Body of pancreas (tissue), 4 donors: ENCODE data around the gene COP1. TPM values are rescaled to one million over a fixed set of nuclear protein-coding genes. Genes with fewer than 3 reads are reported as not detected.

Source experiments
- ATAC-seq: fragments of 150-250 bp; one replicate; pipeline ENCODE4 v1.9.1; 2016
- DNase-seq, 4 donors: peaks; one replicate each; pipeline ENCODE4 v3.0.0-alpha.2; 2019
- H3K27ac ChIP-seq, 4 donors: fragments of 200-600 bp; sonication (generic); 1 replicate in 3 of 4; 2 replicates in 1 of 4; pipeline versions ENCODE4 v1.5.1 to v1.6.1; 2016 to 2019; ENCODE audit warnings: mild to moderate bottlenecking in 1 of 4, mixed read lengths in 1 of 4, moderate library complexity in 1 of 4
- H3K27me3 ChIP-seq, 2 donors: fragments of 200-600 bp; sonication (generic); one replicate each; pipeline ENCODE4 v1.6.0; 2016; ENCODE audit warnings: mild to moderate bottlenecking in 1 of 2
- H3K36me3 ChIP-seq, 2 donors: fragments of 200-600 bp; sonication (generic); replicated peaks in 1 of 2; 2 replicates each; pipeline ENCODE4 v1.5.1; 2016; ENCODE audit warnings: low read depth in 2 of 2; ENCODE audit not compliant: insufficient read depth in 1 of 2
- H3K4me1 ChIP-seq: fragments of 200-600 bp; sonication (generic); one replicate; pipeline ENCODE4 v1.6.0; 2016
- H3K4me3 ChIP-seq, 2 donors: fragments of 200-600 bp; sonication (generic); 1 replicate in 1 of 2; 2 replicates in 1 of 2; pipeline ENCODE4 v1.5.1; 2016 to 2019
- H3K9me3 ChIP-seq, 3 donors: fragments of 200-600 bp; sonication (generic); 1 replicate in 2 of 3; 2 replicates in 1 of 3; pipeline ENCODE4 v1.5.1; 2016
- POLR2A ChIP-seq, 3 donors: fragments of 450-650 bp; IDR thresholded peaks; one replicate each; pipeline ENCODE4 v1.6.1; 2016; ENCODE audit warnings: antibody characterized with exemption in 3 of 3, mild to moderate bottlenecking in 2 of 3
- WGBS, 2 donors: methylation state at CpG; one replicate each; pipeline ENCODE4 v1.1.5; 2017; 5-methylcytosine and 5-hydroxymethylcytosine counted together
- intact Hi-C: fragments of 100-400 bp; cut with DNase I; formaldehyde crosslinking; loops from one replicate; pipeline ENCODE4 v1.15.1; 2023
- total RNA-seq, 2 donors: library from RNA; depleted of rRNA; stranded (reverse); fragments of >200 nt; gene quantifications; one replicate each; pipeline ENCODE4 v1.1.0, GENCODE V29; 2016
- TF ChIP-seq, protein P1 (sequence below), 7 experiments: fragments of 450-650 bp in 4 of 7; fragments of 200-600 bp in 3 of 7; sonication (generic) in 3 of 7; IDR thresholded peaks; one replicate each; pipeline ENCODE4 v1.5.1; 2016 to 2019; ENCODE audit warnings: antibody characterized with exemption in 7 of 7

Gene COP1
- total RNA-seq, 2 donors from 2014 or later, result 36.6 to 45.8 TPM

DNA sequence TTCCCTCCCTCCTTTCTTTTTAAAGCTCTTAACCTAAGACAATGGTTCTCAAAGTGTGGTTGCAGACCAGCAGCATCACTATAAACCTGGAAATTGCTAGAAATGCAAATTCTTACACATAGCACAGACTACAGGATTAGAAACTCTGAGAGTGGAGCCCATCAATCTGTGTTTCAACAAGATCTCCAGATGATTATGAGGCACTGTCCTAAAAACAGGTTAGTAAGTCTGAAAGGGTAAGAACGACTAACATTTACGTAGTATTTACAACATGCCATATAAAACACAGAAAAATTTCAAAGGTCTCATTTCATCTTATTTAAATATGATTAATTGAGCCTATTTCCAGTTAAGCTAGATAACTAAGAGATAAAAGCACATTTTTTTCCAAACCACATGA is 138.8 kb downstream of the COP1 start:
- Histone ChIP-seq H3K4me3 (no peak overlapping the region), H3K36me3 (no peaks in the 10 kb centered on the region), H3K4me1 (no peaks in the 10 kb centered on the region), H3K9me3 (no peaks in the 10 kb centered on the region), H3K27ac (no peak overlapping the region), H3K27me3 (no peaks in the 10 kb centered on the region)
- no peak for TF ChIP-seq POLR2A (IDR thresholded peaks at IDR 0.05)
- TF ChIP-seq, protein P1, sequence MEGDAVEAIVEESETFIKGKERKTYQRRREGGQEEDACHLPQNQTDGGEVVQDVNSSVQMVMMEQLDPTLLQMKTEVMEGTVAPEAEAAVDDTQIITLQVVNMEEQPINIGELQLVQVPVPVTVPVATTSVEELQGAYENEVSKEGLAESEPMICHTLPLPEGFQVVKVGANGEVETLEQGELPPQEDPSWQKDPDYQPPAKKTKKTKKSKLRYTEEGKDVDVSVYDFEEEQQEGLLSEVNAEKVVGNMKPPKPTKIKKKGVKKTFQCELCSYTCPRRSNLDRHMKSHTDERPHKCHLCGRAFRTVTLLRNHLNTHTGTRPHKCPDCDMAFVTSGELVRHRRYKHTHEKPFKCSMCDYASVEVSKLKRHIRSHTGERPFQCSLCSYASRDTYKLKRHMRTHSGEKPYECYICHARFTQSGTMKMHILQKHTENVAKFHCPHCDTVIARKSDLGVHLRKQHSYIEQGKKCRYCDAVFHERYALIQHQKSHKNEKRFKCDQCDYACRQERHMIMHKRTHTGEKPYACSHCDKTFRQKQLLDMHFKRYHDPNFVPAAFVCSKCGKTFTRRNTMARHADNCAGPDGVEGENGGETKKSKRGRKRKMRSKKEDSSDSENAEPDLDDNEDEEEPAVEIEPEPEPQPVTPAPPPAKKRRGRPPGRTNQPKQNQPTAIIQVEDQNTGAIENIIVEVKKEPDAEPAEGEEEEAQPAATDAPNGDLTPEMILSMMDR (IDR thresholded peaks at IDR 0.05), result no peak
- intact Hi-C loops, result no loop called here
- ATAC-seq, result no peak
- no peak for DNase-seq
- 22 to 49% methylated on average over 2 of the region's 2 CpGs for WGBS, 2 donors

DNA sequence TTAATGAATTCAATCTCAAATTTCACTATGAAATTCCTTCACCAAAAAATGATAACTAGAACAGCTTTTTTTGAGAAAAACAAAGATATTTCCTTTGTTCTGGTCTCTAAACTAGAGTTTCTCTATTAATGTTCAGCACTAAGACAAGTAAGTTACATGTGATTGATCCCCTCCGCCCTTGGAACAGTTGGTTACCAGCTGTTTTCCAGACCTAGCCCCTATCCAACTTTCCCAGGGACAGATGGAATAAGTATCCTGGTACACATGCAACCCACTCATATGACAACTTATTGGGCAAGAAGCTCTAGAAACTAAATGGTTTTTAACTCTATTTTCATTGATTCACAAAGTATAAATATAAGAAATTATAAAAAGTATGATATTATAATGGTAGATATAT is 140.4 kb downstream of the COP1 start:
- H3K4me1 ChIP-seq, result no peaks in the 10 kb centered on the region
- 44 to 48% methylated on average over 1 of the region's 1 CpG for WGBS, 2 donors
- DNase-seq, result peak in 3 of 4 donors; percentile 16 to 41 (median 17)
- H3K36me3 ChIP-seq, result no peaks in the 10 kb centered on the region
- no peak overlapping the region for H3K4me3 ChIP-seq
- no peak for ATAC-seq
- H3K27ac ChIP-seq, result no peak overlapping the region
- no peaks in the 10 kb centered on the region for H3K27me3 ChIP-seq
- H3K9me3 ChIP-seq, result no peaks in the 10 kb centered on the region
- intact Hi-C loops, result no loop called here
- TF ChIP-seq, protein P1 (IDR thresholded peaks at IDR 0.05), result no peak
- no peak for TF ChIP-seq POLR2A (IDR thresholded peaks at IDR 0.05)

DNA sequence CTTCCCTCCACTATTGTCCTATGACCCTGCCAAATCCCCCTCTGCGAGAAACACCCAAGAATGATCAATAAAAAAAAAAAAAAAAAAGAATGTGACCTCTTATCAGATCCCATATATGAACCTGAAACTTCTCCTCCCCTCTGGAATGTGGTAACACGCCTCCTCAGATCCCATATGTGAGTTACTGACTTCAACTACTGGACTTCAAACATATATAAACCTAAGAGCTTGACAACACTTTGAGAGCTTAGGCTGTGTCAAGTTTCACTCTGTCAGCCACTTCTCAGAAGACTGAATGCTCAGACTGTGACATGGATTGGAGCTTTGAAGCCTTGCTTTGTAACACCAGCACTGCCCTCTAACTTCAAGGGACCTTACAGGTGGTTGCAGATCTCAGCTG is 148.4 kb downstream of the COP1 start:
- ATAC-seq (no peak), DNase-seq (no peak)
- no peak overlapping the region for H3K27ac ChIP-seq
- H3K27me3 ChIP-seq, result no peaks in the 10 kb centered on the region
- H3K36me3 ChIP-seq, result no peaks in the 10 kb centered on the region
- no peak overlapping the region for H3K4me3 ChIP-seq
- H3K9me3 ChIP-seq, result no peaks in the 10 kb centered on the region
- 57 to 71% methylated on average over 2 of the region's 2 CpGs for WGBS, 2 donors
- intact Hi-C loops, result no loop called here
- no peaks in the 10 kb centered on the region for H3K4me1 ChIP-seq
- TF ChIP-seq, protein P1 (IDR thresholded peaks at IDR 0.05), result no peak
- no peak for TF ChIP-seq POLR2A (IDR thresholded peaks at IDR 0.05)

DNA sequence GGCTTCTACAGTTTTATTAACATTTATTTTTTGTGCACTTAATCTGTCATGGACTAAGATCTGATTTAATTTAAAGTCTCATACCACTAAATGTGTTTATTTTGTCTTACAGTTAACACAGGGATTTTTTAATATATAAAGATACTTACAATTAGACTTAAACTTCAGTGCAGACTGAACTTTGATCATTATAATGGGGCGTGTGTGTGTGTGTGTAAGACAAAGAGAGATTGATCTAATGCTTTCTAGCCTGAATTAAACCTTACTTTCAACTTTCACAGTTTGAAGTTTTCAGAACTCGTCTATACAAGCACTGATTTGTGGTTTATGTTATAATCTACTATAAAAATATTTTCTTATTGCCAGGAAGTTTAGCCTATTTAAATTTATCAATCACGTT is 150.8 kb downstream of the COP1 start:
- TF ChIP-seq, protein P1 (IDR thresholded peaks at IDR 0.05), result no peak
- TF ChIP-seq POLR2A (IDR thresholded peaks at IDR 0.05), result no peak
- H3K27me3 ChIP-seq, result no peaks in the 10 kb centered on the region
- H3K4me3 ChIP-seq, result no peak overlapping the region
- 77 to 89% methylated on average over 3 of the region's 3 CpGs for WGBS, 2 donors
- intact Hi-C loops, result no loop called here
- H3K4me1 ChIP-seq, result no peaks in the 10 kb centered on the region
- ATAC-seq, result no peak
- H3K9me3 ChIP-seq, result no peaks in the 10 kb centered on the region
- DNase-seq, result no peak
- H3K36me3 ChIP-seq, result no peaks in the 10 kb centered on the region
- no peak overlapping the region for H3K27ac ChIP-seq

DNA sequence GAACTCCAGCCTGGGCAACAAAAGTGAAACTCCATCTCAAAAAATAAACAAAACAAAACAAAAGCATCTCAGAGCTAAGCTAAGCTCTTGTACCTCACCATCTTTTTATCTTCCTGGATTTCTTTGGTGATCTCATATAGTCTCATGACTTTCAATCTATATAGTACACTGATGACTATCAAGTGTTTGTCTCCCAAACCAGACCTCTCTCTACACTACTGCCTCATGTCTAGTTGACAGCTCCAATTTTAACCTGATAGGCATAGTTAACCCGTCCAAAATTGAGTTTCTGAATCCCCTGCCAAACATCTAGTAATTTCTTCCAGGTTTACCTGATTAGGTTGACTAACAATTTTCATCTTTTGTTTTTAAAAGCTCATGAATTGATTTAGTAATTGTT is 151.7 kb downstream of the COP1 start:
- Histone ChIP-seq H3K9me3 (no peaks in the 10 kb centered on the region), H3K27me3 (no peaks in the 10 kb centered on the region), H3K4me1 (no peaks in the 10 kb centered on the region), H3K4me3 (no peak overlapping the region), H3K36me3 (no peaks in the 10 kb centered on the region), H3K27ac (no peak overlapping the region)
- no peak for ATAC-seq
- intact Hi-C loops, result no loop called here
- 93 to 96% methylated on average over 1 of the region's 1 CpG for WGBS, 2 donors
- TF ChIP-seq, protein P1 (IDR thresholded peaks at IDR 0.05), result no peak
- TF ChIP-seq POLR2A (IDR thresholded peaks at IDR 0.05), result no peak
- DNase-seq, result no peak
